ENCODE results near the gene HOXC5. TPM values are rescaled to one million over a fixed set of nuclear protein-coding genes. Genes with fewer than 3 reads are reported as not detected.

The HOXC5 gene
- polyA plus RNA-seq, 5 donors: 0.16 to 0.40 (median 0.22) TPM; not detected in 1

- DNase-seq: no peak
Observed at GRCh38 chr12:53995378-53996239, 37.2 kb upstream of the HOXC5 start.

GRCh38 chr12:53996240-53997203, 36.3 kb upstream of the HOXC5 start:
- no peak for DNase-seq

GRCh38 chr12:53997204-53998109, 35.4 kb upstream of the HOXC5 start:
- DNase-seq: no peak

GRCh38 chr12:53998110-53998899, 34.5 kb upstream of the HOXC5 start:
- DNase-seq: no peak

- no peak for DNase-seq
Observed at GRCh38 chr12:53998900-53999236, 34.0 kb upstream of the HOXC5 start.

GRCh38 chr12:53999559-54000115, 33.2 kb upstream of the HOXC5 start:
- no peak for DNase-seq

- no peak for DNase-seq
Observed at GRCh38 chr12:54000116-54001114, 32.4 kb upstream of the HOXC5 start, which contains the start of gene HOXC9. TSS of gene HOXC9 (plus strand) at chr12:54000161. CDS start at chr12:54000189, 28 bp downstream.

GRCh38 chr12:54001283-54002187, 31.3 kb upstream of the HOXC5 start:
- no peak for DNase-seq

- no peak for DNase-seq
Observed at GRCh38 chr12:54002278-54002914, 30.5 kb upstream of the HOXC5 start.

- no peak for DNase-seq
Observed at GRCh38 chr12:54002915-54003389, 29.9 kb upstream of the HOXC5 start.

GRCh38 chr12:54003625-54004024, 29.2 kb upstream of the HOXC5 start:
- no peak for DNase-seq

GRCh38 chr12:54004063-54004840, 28.6 kb upstream of the HOXC5 start:
- DNase-seq: no peak

GRCh38 chr12:54004841-54005530, 27.9 kb upstream of the HOXC5 start:
- no peak for DNase-seq

GRCh38 chr12:54005531-54005852, 27.4 kb upstream of the HOXC5 start:
- DNase-seq: no peak

GRCh38 chr12:54005853-54006558, 26.8 kb upstream of the HOXC5 start:
- peak; percentile 80 to 84 for DNase-seq
